Smooth muscle cell (in vitro differentiated cells): ENCODE data around the gene C2orf69. TPM values are rescaled to one million over a fixed set of nuclear protein-coding genes. Genes with fewer than 3 reads are reported as not detected.

Source experiments
- DNase-seq: peaks from one replicate; lab custom pipeline; 2025; ENCODE audit not compliant: unreplicated experiment; lab: John Stamatoyannopoulos, UW
- H2AFZ ChIP-seq: fragments of 200-600 bp; sonication (generic); 2 replicates; pipeline ENCODE4 v1.6.0; 2016; ENCODE audit warnings: antibody characterized with exemption, low read depth, mild to moderate bottlenecking
- H3F3A ChIP-seq: fragments of 200-600 bp; sonication (generic); 2 replicates; pipeline ENCODE4 v1.6.0; 2017; ENCODE audit warnings: antibody characterized with exemption, low read depth
- H3K27ac ChIP-seq: fragments of 200-600 bp; sonication (generic); 2 replicates; pipeline ENCODE4 v1.5.1; 2016; ENCODE audit warnings: low read depth, mild to moderate bottlenecking
- H3K27me3 ChIP-seq: fragments of 200-600 bp; sonication (generic); 2 replicates; pipeline ENCODE4 v1.6.1; 2016; ENCODE audit warnings: low read depth, mild to moderate bottlenecking
- H3K36me3 ChIP-seq: fragments of 200-600 bp; sonication (generic); 2 replicates; pipeline ENCODE4 v1.5.1; 2016; ENCODE audit warnings: low read depth
- H3K4me1 ChIP-seq: fragments of 200-600 bp; sonication (generic); 2 replicates; pipeline ENCODE4 v1.5.1; 2016; ENCODE audit warnings: low read depth
- H3K4me2 ChIP-seq: fragments of 200-600 bp; sonication (generic); 2 replicates; pipeline ENCODE4 v1.6.0; 2016; ENCODE audit warnings: mild to moderate bottlenecking
- H3K4me3 ChIP-seq: fragments of 200-600 bp; sonication (generic); 2 replicates; pipeline ENCODE4 v1.5.1; 2016; ENCODE audit warnings: mild to moderate bottlenecking
- H3K79me2 ChIP-seq: fragments of 200-600 bp; sonication (generic); 2 replicates; pipeline ENCODE4 v1.6.0; 2016; ENCODE audit warnings: low read depth, mild to moderate bottlenecking
- H3K9ac ChIP-seq: fragments of 200-600 bp; sonication (generic); 2 replicates; pipeline ENCODE4 v1.6.0; 2016; ENCODE audit warnings: low read depth
- H3K9me3 ChIP-seq: fragments of 200-600 bp; sonication (generic); replicated peaks from 2 replicates; pipeline ENCODE4 v1.5.1; 2016; ENCODE audit warnings: low read depth
- H4K20me1 ChIP-seq: fragments of 200-600 bp; sonication (generic); 2 replicates; pipeline ENCODE4 v1.6.0; 2016; ENCODE audit warnings: low read depth
- WGBS: methylation state at CpG from one replicate; pipeline ENCODE4 v1.1.7; 2016; ENCODE audit warnings: low lambda C conversion rate; 5-methylcytosine and 5-hydroxymethylcytosine counted together
- polyA plus RNA-seq: library from polyadenylated mRNA; unstranded; fragments of >200 nt; fragmentation: Nextera tagmentation; extraction: Ambion mirVana; gene quantifications from 2 replicates; pipeline ENCODE4 v1.2.1, GENCODE V29; 2016
- total RNA-seq: library from RNA; depleted of rRNA; stranded (reverse); fragments of >200 nt; gene quantifications from 2 replicates; pipeline ENCODE4 v1.2.3, GENCODE V29; 2014
- TF ChIP-seq, protein P1 (sequence below): fragments of 200-600 bp; sonication (generic); IDR thresholded peaks from 2 replicates; pipeline ENCODE4 v1.5.1; 2017; ENCODE audit warnings: borderline replicate concordance, mild to moderate bottlenecking, antibody characterized with exemption; ENCODE audit not compliant: insufficient read depth, poor library complexity, severe bottlenecking

The C2orf69 gene
- total and polyA plus RNA-seq, 2 experiments from 2014 or later: 7.7 to 10.1 TPM

DNA sequence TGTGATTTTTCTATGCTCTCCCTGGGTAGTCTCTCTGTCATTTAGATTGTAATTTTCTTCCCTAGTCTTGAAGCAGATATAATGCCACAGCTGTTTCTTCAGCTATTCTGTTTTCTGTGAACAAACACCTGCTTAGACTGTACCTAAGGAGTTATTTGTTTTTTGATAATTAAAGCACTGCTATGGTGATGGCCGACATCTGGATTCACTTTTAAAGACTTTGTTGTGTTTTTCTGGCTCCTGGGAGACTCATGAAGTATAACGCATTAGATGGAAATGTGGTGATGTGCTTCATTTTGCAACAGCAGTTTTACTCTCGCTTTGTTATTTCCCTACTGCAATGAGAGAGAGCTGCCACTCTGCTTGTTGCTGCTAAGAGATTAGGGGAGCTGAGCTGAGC lies 15.7 kb upstream of the C2orf69 start:
- no peak for DNase-seq
- Histone ChIP-seq H3K9me3 (no peaks in the 10 kb centered on the region), H2AFZ (no peak overlapping the region), H3K4me3 (no peak overlapping the region), H4K20me1 (no peaks in the 10 kb centered on the region), H3F3A (no peaks in the 10 kb centered on the region), H3K4me1 (no peaks in the 10 kb centered on the region), H3K9ac (no peak overlapping the region), H3K79me2 (no peaks in the 10 kb centered on the region), H3K27me3 (no peaks in the 10 kb centered on the region), H3K4me2 (no peak overlapping the region), H3K36me3 (no peaks in the 10 kb centered on the region), H3K27ac (no peak overlapping the region)
- TF ChIP-seq, protein P1, sequence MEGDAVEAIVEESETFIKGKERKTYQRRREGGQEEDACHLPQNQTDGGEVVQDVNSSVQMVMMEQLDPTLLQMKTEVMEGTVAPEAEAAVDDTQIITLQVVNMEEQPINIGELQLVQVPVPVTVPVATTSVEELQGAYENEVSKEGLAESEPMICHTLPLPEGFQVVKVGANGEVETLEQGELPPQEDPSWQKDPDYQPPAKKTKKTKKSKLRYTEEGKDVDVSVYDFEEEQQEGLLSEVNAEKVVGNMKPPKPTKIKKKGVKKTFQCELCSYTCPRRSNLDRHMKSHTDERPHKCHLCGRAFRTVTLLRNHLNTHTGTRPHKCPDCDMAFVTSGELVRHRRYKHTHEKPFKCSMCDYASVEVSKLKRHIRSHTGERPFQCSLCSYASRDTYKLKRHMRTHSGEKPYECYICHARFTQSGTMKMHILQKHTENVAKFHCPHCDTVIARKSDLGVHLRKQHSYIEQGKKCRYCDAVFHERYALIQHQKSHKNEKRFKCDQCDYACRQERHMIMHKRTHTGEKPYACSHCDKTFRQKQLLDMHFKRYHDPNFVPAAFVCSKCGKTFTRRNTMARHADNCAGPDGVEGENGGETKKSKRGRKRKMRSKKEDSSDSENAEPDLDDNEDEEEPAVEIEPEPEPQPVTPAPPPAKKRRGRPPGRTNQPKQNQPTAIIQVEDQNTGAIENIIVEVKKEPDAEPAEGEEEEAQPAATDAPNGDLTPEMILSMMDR: no peak
- 87% methylated on average over 3 of the region's 3 CpGs for WGBS

DNA sequence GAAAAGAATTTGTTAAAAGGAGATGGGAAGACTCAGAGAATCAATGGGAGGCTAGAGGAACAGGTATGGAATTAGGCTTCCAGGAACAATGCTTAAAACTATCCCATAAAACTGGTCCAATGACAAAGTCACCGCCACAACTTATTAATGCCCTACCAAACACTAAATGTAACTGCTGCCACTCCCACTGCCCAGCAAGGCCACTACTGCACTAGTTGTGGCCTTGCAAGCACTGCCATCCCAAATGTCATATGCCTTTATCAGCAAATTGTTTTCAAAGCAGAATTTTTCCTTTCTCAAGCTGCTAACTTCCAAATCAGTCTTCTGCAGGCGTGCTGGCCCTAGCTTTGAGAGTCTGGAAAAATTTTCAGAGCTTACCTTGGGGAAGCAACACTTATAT lies 14.5 kb upstream of the C2orf69 start:
- Histone ChIP-seq H3K4me1 (no peaks in the 10 kb centered on the region), H3K27ac (no peak overlapping the region), H3K9ac (no peak overlapping the region), H4K20me1 (no peaks in the 10 kb centered on the region), H3K27me3 (no peaks in the 10 kb centered on the region), H3K4me2 (no peak overlapping the region), H3F3A (no peaks in the 10 kb centered on the region), H3K79me2 (no peaks in the 10 kb centered on the region), H3K36me3 (no peaks in the 10 kb centered on the region), H3K9me3 (no peaks in the 10 kb centered on the region), H2AFZ (no peak overlapping the region), H3K4me3 (no peak overlapping the region)
- TF ChIP-seq, protein P1: no peak
- DNase-seq: no peak
- WGBS: 84% methylated on average over 2 of the region's 2 CpGs

DNA sequence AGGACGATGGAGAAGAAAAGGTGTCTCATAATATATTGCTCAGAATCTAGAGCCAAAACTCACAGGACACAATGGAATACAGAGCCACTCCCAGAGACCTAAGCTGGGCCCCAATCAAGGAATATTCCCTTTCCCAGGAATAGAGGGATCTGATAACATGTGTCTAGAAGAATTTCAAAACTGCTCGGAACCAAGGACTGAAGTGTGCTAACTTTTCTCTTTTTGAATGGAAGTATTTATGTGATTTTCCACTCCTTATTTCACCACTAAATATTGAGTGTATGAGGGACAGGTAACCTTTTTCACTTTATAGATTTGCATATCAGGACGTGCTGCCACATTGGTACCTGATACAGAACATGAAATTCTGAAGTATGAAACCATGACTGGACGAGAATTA lies 9.2 kb upstream of the C2orf69 start:
- Histone ChIP-seq H2AFZ (no peak overlapping the region), H3K4me2 (no peak overlapping the region), H3K9me3 (no peaks in the 10 kb centered on the region), H3K36me3 (no peaks in the 10 kb centered on the region), H3K9ac (no peak overlapping the region), H4K20me1 (no peaks in the 10 kb centered on the region), H3K27me3 (no peaks in the 10 kb centered on the region), H3K27ac (no peak overlapping the region), H3K79me2 (no peaks in the 10 kb centered on the region), H3K4me1 (no peaks in the 10 kb centered on the region), H3F3A (no peaks in the 10 kb centered on the region), H3K4me3 (no peak overlapping the region)
- 91% methylated on average over 4 of the region's 4 CpGs for WGBS
- TF ChIP-seq, protein P1: no peak
- no peak for DNase-seq

DNA sequence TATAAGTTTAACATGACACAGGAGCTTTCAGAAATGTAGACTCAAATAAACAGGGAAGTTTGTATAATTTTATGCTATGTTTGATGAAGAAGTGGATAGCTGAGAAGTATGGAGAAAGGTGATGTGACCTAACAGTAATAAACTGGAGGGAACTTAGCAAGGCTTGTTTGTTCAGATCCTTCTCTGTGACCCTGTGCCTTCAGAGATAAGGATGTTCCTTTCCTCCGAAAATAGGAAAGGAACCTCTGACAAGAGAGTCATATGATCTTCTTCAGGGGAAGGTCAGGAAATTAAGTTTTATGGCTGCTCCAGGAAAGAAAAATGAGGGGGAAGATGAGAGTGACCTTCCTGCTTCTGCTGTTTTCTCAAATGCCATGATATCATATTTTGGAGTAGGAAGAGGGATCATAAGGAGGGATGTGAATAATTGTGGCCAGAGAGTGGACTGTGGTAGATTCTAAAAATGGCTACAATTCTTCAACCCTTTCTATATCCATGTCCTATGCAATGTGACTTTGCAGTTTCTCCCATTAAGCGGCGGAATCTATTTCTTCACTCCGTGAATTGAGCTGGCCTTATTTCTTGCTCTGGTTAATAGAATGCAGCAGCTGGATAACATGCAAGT lies 8.5 kb upstream of the C2orf69 start:
- WGBS: 92% methylated on average over 4 of the region's 4 CpGs
- H3K4me2 ChIP-seq: no peak overlapping the region
- TF ChIP-seq, protein P1: no peak
- H3K9me3 ChIP-seq: no peaks in the 10 kb centered on the region
- H2AFZ ChIP-seq: no peak overlapping the region
- H3K27ac ChIP-seq: no peak overlapping the region
- no peaks in the 10 kb centered on the region for H3K4me1 ChIP-seq
- no peak overlapping the region for H3K4me3 ChIP-seq
- DNase-seq: no peak
- H3K36me3 ChIP-seq: no peaks in the 10 kb centered on the region
- H3F3A ChIP-seq: no peaks in the 10 kb centered on the region
- H3K9ac ChIP-seq: no peak overlapping the region
- H3K79me2 ChIP-seq: no peaks in the 10 kb centered on the region
- H3K27me3 ChIP-seq: no peaks in the 10 kb centered on the region
- no peaks in the 10 kb centered on the region for H4K20me1 ChIP-seq
